G401.6 (cell line): Measurements from ENCODE around the gene FAM53A.
"Not testable (repeated sequence)": the region's sequence is repeated elsewhere in the genome, so short reads cannot be mapped to it uniquely, and the experiment has no call there.

ENCODE experiments used
- FAIRE-seq: peaks from 2 replicates; lab custom pipeline; 2012; peaks lifted over from hg19 to GRCh38; lab: Jason Lieb, UNC

FAM53A gene

DNA sequence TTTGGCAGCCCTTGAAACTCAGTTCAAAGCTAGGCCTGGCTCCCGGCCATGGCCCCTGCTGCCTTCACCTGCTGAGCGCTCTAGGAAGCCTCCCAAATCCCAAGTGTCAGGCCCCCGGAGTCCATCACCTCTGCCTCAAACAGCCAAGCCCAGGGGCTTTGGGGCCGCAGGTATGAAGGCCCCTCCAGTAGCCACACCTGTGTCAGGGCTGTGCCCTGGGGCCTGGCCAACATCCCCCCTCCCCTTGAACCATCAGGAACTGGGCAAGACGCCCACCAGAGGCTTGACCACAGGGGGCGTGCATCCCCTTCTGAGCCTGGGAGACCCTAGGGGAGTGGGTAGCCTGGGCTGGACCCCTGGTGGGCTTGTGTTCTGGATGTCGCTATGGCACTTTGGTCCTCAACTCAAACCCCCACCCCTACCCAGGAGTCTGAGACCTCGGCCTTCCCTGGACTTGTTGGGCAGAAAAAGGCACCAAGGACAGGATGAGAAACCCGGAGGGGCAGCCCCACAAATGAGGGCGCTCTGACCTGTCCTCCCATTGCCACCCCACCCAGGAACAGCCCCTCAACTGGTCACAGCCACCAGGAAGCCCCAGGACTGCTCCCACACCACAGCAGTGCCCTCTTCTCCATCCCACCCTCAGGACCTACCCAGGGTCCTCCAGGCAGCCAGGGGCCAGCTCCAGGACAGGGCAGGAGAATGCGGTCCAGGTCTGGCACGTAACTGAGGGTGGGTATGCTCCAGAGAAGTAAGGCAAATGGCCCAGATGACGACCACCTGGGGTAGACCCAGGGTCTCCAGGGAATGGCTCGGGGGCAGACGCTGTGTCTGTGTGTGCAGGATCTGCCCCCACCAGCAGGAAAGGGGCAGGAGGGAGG is 32.2 kb upstream of the FAM53A start:
- FAIRE-seq, result no peak

DNA sequence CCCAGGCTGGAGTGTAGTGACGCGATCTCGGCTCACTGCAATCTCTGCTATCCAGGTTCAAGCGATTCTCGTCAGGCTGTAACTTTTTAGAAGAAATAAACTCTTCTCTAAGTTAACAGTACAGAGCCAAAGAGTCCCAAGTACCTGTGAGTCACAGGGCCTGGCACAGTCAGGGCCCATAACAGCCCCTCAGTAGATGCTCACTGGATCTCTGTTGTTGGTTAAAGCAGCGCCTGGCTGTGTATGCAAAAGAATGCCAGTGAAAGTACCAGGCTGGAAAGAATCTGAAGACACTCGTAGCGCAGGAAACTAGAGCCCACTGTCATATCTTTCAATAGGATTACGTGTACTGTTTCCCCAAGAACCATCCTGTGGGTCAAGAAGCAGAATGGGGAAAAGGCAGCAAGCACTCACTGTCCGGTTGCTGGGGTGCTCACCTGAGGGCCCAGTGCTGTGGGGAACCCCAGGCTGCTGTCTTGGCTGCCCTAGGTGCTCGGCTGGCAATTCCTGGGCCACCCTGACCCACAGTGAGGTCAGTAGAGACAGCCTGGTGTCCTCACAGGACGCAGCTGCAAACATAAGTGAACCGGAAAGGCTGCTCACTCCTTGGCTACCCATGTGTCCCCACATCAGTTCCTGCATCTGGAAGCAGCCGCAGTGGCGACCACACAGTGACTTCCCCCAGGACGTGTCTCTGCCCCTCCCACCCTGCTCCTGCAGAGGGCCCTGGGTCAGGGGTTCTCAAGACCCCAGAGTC is 31.1 kb upstream of the FAM53A start:
- FAIRE-seq, result no peak

DNA sequence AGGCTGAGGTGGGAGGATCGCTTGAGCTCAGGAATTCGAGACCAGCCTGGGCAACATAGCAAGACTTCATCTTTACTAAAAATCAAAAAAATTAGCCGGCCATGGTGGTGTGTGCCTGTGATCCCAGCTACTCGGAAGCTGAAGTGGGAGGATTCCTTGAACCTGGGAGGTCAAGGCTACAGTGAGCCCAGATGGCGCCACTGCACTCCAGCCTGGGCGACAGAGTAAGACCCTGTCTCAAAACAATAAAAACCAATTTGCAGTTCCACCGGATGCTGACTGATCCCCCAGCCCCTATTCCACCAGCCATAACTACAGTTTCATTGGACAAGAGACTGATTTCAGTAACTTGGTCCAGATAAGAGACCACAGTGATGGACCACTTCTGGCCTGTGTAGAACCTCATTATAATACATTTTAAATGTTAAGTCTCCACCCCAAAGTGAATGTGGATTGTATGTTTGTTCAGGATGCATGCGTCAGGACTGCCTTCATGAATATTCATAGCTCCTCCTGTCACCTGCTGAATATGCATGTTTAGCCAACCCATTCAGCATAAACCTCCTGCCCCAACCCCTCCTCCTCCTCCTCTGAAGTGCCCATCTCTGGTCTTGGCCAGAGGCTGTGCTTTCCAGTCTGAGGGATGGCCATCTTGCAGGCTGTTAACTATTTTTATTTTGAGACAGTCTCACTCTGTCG is 30.3 kb upstream of the FAM53A start:
- FAIRE-seq, result peak; percentile 36

DNA sequence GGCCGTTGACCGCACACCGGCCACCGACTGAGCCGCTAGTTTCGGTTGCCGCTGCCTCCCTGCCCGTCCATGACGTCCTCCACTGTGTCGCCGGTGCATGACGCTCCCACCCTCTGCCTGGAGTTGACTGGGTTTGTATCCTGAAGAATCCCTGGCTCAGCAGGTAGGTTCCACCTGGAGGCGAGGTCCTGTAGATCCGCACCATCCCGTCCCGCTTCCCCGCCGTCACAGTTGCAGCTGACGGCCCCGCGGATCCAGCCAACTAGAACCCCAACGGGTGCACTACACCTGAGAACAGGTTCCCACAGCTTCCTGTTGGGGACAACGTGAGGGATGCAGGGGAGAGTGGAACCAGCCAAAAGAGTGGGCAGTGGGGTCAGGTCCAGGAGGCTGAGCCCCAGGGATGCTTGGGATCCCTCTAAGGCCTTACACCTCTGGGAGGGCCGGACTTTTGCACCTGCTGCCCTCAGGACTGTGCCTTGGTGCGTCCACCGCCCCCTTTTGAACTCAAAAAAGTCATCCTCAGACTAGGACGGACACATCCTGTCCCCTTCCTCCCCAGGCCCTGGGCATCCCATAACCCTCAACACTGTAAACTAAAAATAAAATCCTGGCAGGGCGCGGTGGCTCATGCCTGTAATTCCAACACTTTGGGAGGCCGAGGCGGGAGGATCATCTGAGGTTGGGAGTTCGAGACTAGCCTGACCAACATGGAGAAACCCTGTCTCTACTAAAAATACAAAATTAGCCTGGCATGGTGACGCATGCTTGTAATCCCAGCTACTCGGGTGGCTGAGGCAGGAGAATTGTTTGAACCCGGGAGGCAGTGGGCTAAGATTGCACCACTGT is 29.1 kb upstream of the FAM53A start:
- no peak for FAIRE-seq

DNA sequence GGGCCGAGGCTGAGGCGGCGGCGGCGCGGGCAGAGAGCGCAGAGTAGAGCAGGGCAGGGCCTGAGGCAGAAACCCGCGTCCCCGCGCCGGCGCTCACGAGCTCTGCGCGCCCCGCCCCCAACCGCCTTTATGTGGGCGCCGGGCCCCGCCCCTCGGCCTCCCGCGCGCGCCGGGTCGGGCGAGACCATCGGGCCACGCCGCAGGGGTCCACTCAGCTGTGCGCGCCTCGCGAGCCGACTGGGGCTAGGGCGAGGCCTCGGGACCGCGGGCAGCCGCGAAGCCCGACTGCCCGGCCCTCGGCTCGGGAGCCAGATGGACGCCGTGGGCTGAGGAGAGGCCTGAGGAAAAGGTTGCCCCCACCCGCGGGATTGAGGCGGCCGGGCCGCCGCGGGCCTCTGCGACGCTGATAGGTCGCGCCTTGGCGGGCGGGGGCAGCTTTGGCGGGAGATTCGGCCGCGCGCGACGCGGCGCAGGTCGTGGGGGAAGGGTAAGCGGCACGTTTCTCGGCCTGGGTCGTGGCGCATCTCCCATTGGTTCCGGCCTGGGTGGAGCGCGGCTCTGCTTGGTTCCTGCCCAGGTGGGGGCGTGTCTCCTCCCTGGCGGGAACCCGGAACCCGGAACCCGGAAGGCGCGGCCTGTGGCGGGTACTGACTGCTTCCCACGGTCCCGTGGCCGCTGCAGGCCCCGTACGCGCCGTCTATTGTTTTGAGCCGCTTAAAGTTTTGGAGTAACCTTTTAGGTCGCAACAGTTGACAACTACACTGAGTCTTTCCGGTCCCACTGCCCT is 28.3 kb upstream of the FAM53A start, which contains the start of gene SLBP:
SLBP (minus strand) TSS at position 104 of the 787 bp plus-strand sequence. CDS start 131 bp downstream, outside the sequence.
- peak; percentile 21 for FAIRE-seq

DNA sequence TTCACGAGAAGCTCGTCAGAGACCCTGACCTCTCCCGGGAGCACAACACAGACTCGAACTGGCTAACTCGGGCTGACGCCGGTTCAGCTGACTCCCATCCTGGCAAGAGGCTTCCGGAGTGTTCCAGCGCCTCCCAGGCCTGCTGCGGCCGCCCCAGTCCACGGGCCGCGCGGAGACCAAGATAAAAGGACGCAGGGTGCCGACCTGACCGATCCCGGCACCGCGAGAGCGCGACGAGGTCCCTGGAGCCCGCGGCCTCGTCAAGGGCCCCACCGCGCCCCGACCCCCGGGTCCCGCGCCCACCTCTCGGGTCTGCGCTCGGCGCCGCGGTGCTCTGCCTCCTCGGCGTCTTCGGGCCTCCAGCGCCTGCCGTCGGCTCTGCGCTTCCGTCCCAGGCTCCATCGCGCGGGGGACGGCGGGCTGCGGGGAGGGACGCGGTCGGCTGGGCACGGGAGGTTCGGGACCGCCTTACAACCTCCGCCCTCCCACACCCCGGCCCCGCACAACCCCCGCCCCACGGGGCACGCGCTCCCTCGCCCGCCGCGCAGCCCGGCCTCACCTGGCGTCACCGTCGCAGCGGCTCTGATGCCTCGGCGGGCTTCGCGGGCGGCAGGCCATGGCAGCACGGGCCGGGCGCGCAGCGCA is 27.6 kb upstream of the FAM53A start:
- no peak for FAIRE-seq

DNA sequence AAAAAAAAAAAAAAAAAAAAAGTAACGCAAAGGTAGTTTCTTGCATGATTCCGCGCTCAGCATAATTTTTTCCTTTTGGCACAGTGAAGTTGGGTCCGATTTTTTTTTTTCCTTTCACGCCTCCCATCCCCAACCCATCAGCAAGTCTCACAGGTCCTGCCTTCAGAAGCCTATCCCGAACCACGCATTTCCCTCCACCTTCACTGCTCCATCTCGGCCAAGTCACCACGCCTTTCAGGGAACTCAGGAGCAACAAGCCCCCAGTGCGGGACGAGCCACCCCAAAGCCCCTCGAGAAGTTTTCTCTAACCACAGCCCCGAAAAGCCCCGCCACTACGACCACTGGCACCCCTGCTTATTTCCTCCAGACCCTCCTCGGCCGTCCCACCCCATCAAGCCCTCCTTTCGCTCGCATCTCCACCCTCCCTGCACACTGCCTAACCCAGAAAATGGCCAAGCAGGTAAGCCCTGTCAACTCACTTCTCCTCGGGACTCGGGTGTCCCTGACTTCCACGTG is 27.0 kb upstream of the FAM53A start:
- no peak for FAIRE-seq

DNA sequence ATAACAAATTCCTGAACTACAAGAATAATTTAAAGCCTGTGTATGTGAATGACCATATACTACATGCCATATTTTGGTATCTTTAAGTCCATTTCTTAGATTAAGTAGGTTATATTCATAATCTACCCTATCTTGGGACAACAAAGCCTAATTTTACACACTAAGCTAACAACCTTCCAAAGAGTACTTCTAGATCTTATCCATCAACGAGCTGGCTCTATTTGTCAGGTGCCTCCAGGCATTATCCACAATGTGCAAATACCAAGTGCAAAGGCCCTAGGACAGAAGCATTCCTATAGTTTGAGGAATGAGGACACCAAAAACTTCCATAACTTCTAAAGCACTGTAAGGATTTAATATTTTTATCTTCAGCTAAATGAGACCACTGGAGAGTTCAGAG is 24.5 kb upstream of the FAM53A start:
- FAIRE-seq, result no peak

DNA sequence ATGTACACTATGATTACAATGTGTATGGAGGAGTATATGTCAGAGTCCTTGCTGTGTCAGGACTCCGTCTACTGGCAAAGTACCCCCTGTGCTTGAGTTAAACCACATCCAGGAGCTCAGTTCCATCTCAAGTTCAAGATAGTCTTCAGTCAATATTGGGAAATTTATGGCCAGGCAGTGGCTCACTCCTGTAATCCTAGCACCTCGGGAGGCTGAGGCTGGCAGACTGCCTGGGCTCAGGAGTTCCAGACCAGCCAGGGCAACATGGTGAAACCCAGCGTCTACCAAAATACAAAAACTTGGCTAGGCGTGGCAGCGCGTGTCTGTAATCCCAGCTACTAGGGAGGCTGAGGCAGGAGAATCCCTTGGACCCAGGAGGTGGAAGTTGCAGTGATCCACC is 22.2 kb upstream of the FAM53A start:
- no peak for FAIRE-seq

DNA sequence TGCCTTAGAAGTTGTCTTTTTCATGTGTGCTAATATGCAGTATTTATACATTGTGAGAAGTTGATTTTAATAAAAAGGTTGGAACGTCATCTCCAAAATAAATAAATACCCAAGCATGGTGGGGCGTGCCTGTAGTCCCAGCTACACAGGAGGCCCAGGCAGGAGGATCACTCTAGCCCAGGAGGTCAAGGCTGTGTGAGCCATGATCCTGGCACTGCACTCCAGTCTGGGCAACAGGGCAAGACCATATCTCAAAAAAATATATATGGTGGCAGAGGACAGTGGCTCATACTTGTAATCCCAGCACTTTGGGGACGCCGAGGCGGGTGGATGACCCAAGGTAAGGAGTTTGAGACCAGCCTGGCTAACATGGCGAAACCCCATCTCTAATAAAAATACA is 21.6 kb upstream of the FAM53A start:
- FAIRE-seq, result no peak

DNA sequence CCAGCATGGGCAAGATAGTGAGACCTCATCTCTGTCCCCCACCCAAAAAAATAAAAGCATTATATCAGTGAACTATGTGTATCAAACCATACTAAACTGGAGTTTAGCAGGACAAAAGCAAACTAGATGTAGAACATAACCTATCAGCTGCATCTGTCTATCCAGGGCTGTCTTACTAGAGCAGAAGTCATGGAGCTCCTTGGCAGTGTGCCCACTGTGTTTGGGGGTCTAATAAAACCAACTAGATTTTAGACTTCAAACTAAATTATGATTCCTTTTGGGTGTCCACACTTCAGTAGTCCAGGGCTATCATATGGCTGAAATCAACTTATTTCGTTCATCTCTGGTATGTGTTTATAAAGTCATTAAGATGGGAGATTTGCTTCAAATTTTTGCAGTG is 19.8 kb upstream of the FAM53A start:
- no peak for FAIRE-seq

DNA sequence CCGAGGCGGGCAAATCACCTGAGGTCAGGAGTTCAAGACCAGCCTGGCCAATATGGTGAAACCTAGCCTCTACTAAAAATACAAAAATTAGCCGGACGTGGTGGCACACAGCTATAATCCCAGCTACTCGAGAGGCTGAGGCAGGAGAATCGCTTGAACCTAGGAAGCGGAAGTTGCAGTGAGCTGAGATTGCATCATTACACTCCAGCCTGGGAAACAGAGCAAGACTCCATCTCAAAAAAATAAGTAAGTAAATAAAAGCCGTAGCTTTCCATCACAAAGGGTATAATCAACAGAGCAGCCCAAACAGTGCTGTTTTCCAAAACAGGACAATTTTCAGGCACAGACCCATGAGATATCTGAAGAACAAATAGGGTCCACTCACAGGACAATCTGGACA is 17.6 kb upstream of the FAM53A start:
- FAIRE-seq, result not testable (repeated sequence)

DNA sequence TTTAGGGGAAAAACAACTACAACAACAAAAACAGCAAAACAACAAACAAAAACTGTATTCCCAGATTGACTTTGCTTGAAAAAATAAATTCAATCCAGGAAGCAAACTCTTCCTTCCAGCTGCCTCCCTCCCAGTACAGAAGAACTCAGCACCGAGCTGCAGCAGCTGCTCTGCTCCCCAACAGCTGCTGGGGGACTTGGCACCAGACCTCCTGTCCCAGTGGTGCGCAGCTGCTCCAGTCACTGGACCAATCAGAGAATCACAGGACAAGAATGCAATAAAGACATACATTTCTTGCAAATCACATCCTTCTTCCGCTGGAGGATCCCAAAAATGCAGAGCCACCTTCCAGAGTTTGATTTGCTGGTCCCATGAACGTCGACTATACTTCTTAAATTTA is 11.8 kb upstream of the FAM53A start:
- no peak for FAIRE-seq

DNA sequence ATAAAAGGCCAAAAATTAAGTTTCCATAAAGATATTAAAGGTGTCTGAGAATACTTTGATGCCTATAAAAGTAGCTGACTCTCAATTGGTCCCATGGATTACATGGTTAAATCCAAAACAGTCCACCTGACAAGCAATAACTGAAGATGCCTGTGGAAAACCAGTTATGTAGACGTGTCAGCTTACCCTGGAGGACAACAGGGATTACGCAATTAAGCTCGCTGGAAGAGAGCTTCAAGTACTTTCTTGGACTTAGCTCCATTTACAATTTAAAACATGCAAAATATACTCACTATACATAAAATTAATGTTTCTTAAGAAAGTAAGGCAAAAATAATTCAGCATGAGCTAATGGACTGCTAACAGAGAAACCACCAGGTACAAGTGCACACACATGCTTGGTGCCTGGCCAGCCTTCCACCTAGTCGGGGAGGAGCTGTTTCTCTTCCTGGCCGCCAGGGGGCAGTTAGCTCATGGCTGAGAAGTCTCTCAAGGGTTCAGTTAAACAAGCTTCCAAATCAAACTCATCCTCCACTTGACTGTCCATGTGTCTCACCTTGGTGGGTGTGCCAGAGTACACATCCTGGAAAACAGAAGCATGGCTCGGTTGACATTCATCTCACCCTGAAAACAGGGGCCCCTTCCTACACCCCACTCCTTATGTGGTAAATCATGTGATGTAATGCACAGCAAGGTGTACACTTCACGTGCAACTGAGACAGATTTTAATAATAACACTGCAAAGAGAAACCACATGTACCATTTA is 9.2 kb upstream of the FAM53A start:
- FAIRE-seq, result peak; percentile 70

DNA sequence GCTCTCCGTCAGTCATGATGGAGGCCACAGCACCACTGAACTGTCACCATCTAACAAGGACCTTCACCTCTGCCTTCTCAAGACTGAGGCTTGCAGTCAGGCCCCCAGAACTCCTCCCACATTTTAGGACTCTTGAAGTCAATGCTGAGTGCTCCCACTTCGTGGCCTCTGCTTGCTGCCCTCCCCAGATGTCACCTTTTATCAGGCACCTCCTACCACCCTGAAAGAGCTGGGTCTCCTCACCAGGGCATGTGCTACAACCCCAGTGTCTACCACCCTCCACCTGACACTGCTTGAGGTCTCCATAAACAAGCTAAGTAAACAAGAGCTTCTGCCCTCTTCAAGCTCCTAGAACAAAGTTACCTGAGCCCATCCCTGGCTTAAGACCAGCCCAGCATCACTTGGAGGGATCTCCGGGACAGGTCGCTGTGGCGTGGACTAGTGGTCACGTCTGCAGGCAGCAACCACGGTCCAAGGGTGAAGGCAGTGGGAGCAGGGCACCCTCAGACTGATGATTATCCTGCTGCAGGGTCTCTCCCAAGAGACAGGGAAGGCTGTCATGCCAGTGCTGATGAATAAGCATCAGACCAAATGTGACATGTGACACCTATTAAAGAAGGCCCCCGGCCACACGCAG is 7.7 kb upstream of the FAM53A start:
- FAIRE-seq, result no peak

DNA sequence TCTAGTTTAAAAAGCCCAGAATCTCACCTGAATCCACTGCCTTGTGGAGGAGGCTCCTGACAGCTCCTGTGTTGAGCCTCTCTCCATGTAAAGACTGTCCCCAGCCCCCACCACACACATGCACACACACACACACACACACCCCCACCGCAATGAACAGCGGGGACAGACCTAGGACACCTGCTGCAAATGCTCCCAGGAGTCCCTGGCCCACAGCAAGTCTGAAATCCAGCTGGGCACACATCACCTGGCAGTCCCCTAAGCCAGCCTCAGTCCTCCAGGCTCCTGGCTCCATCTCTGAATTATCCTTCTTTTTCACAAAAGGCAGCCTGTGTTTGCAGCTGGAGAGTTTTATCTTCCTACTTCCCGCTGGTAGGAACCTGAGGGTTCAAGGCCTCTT is 6.6 kb upstream of the FAM53A start:
- no peak for FAIRE-seq

DNA sequence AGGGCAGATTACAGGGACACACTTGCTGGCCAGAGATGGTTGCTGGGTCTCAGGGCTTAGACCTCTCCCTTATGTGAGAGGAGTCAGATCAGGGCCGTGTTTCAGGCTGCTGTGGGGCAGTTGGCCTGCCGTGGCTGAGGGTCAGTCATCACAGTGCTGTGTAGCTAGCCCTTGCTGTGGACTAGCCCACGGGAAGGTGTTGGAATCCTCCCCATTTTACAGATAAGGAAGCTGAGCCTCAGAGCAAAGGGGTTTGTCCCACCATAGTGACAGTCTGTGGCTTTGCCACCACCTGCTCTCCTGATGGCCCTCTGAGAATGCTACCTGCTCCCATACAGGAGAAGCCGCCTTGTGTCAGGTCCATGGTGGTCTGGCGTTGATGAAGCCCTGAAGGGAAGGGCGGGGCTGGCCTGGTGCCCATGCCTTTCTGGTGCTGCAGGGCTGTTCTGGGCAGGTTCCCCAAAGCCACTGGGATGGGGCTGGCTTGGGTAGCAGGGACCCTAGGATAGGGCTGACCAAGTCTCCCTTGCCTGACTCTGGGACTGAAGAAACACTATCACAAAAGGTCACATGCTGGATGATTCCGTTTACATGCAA is 2.4 kb upstream of the FAM53A start:
- no peak for FAIRE-seq
